Upper lobe of right lung (tissue), 1 donor: Measurements from ENCODE around the gene TWNK. TPM values are rescaled to one million over a fixed set of nuclear protein-coding genes. Genes with fewer than 3 reads are reported as not detected.
A peak's percentile ranks its signal among the peaks of the same experiment; 100 is the strongest.
"Not testable (repeated sequence)": the region's sequence is repeated elsewhere in the genome, so short reads cannot be mapped to it uniquely, and the experiment has no call there.

Experiments used
- ATAC-seq: fragments of 200-7000 bp; cut with Tn5 transposase; one replicate; pipeline ENCODE4 v1.9.1; 2020; ENCODE audit warnings: mild to moderate bottlenecking, moderate library complexity
- DNase-seq: peaks from one replicate; pipeline ENCODE4 v3.0.0-alpha.2; 2020
- H3K27ac ChIP-seq: fragments of 200-600 bp; one replicate; pipeline ENCODE4 v1.8.0; 2022
- H3K27me3 ChIP-seq: fragments of 200-600 bp; one replicate; pipeline ENCODE4 v1.8.0; 2022; ENCODE audit warnings: mild to moderate bottlenecking
- H3K36me3 ChIP-seq: fragments of 200-600 bp; one replicate; pipeline ENCODE4 v1.8.0; 2022
- H3K4me1 ChIP-seq: fragments of 200-600 bp; one replicate; pipeline ENCODE4 v1.8.0; 2022
- H3K4me3 ChIP-seq: fragments of 200-600 bp; one replicate; pipeline ENCODE4 v1.8.0; 2022; ENCODE audit warnings: mild to moderate bottlenecking
- H3K9me3 ChIP-seq: fragments of 200-600 bp; one replicate; pipeline ENCODE4 v1.8.0; 2022
- CTCF ChIP-seq: fragments of 200-600 bp; IDR thresholded peaks from one replicate; pipeline ENCODE4 v1.8.0; 2022; ENCODE audit warnings: antibody characterized with exemption
- intact Hi-C: fragments of 100-400 bp; cut with DNase I; formaldehyde crosslinking; loops from one replicate; pipeline ENCODE4 v1.11.0; 2022
- total RNA-seq: library from RNA; stranded (reverse); fragmentation: NEBNext Ultra II Directional; extraction: Animal tissue kit (Norgen Biotek cat#: 25700); gene quantifications from one replicate; pipeline ENCODE4 v1.2.1, GENCODE V29; 2021
- donor health status: DM: no; HTN: yes; CAD: no; lungs with severe emphysema.

The TWNK gene
- total RNA-seq, 1 donor from 2014 or later, result 6.5 TPM

GRCh38 chr10:101031128-101031795, 43.9 kb downstream of the TWNK start, which contains the start of the genes PDZD7 and SFXN3:
PDZD7 (minus strand) TSS chr10:101031129; CDS start chr10:101030219, 910 bp downstream.
SFXN3 (plus strand) TSS chr10:101031234; CDS start chr10:101034695, 3,461 bp downstream.
- Histone ChIP-seq H3K27me3 (no peaks in the 10 kb centered on the region), H3K36me3 (peaks cover 18% of the 10 kb centered on the region), H3K4me3 (peak within 1 kb of the TSS; percentile 89), H3K27ac (peak within 1 kb of the TSS; percentile 94), H3K9me3 (no peaks in the 10 kb centered on the region), H3K4me1 (peaks cover 13% of the 10 kb centered on the region)
- ATAC-seq (peak; percentile 91), DNase-seq (peak; percentile 99)
- intact Hi-C loops, result loop anchor here (5.0 kb wide), 1 partner anchor 36 kb away; no protein-coding TSS in a partner anchor
- no peak for TF ChIP-seq CTCF

- DNase-seq (peak; percentile 92), ATAC-seq (peak; percentile 74)
- no peaks in the 10 kb centered on the region for H3K27me3 ChIP-seq
- TF ChIP-seq CTCF, result peak; percentile 2
- peaks cover 13% of the 10 kb centered on the region for H3K4me1 ChIP-seq
- peak overlapping the region; percentile 89 for H3K4me3 ChIP-seq
- H3K27ac ChIP-seq, result peak overlapping the region; percentile 94
- H3K36me3 ChIP-seq, result peaks cover 26% of the 10 kb centered on the region
- H3K9me3 ChIP-seq, result no peaks in the 10 kb centered on the region
- intact Hi-C loops, result loop anchor here (5.0 kb wide), 1 partner anchor 35 kb away; no protein-coding TSS in a partner anchor
Measured at GRCh38 chr10:101031796-101032636, 44.7 kb downstream of the TWNK start.

GRCh38 chr10:101032637-101033224, 45.4 kb downstream of the TWNK start:
- Histone ChIP-seq H3K27ac (peak overlapping the region; percentile 94), H3K27me3 (no peaks in the 10 kb centered on the region), H3K4me1 (peaks cover 13% of the 10 kb centered on the region), H3K36me3 (peaks cover 33% of the 10 kb centered on the region), H3K4me3 (peak overlapping the region; percentile 89), H3K9me3 (no peaks in the 10 kb centered on the region)
- no peak for TF ChIP-seq CTCF
- peak; percentile 63 for ATAC-seq
- intact Hi-C loops, result loop anchor here (5.0 kb wide), 1 partner anchor 35 kb away; no protein-coding TSS in a partner anchor
- no peak for DNase-seq

GRCh38 chr10:101033276-101033675, 45.9 kb downstream of the TWNK start:
- peak overlapping the region; percentile 89 for H3K4me3 ChIP-seq
- peak overlapping the region; percentile 94 for H3K27ac ChIP-seq
- intact Hi-C loops, result loop anchor here (5.0 kb wide), 1 partner anchor 34 kb away; no protein-coding TSS in a partner anchor

GRCh38 chr10:101034404-101034803, 47.1 kb downstream of the TWNK start:
- not testable (repeated sequence) for H3K27ac ChIP-seq, ATAC-seq, H3K27me3 ChIP-seq, H3K4me3 ChIP-seq, H3K9me3 ChIP-seq, DNase-seq
- intact Hi-C loops, result loop anchor here (5.0 kb wide), 1 partner anchor 33 kb away; no protein-coding TSS in a partner anchor
- peaks cover 13% of the 10 kb centered on the region for H3K4me1 ChIP-seq
- peaks cover 49% of the 10 kb centered on the region for H3K36me3 ChIP-seq

More at GRCh38 chr10:101033276-101033675, 45.9 kb downstream of the TWNK start:
- no peaks in the 10 kb centered on the region for H3K9me3 ChIP-seq
- no peak for ATAC-seq
- H3K36me3 ChIP-seq, result peaks cover 38% of the 10 kb centered on the region
- H3K27me3 ChIP-seq, result no peaks in the 10 kb centered on the region
- no peak for TF ChIP-seq CTCF
- DNase-seq, result no peak
- H3K4me1 ChIP-seq, result peaks cover 13% of the 10 kb centered on the region
